Erythroblast (primary cell): ENCODE results near the gene USH1G.

Source experiments
- GATA1 ChIP-seq: IDR thresholded peaks from 2 replicates; pipeline ENCODE4 v1.6.1; 2011; ENCODE audit warnings: low read depth, mild to moderate bottlenecking, control low read depth, low read length, moderate library complexity
- POLR2A ChIP-seq: IDR thresholded peaks from 2 replicates; pipeline ENCODE4 v1.6.1; 2011; ENCODE audit warnings: mild to moderate bottlenecking, low read length

GRCh38 chr17:74874615-74875037, 48.4 kb downstream of the USH1G start:
- TF ChIP-seq POLR2A (no peak), GATA1 (no peak)
